ENCODE measurements around the gene MRPL12. TPM values are rescaled to one million over a fixed set of nuclear protein-coding genes. Genes with fewer than 3 reads are reported as not detected.

The MRPL12 gene
- total and polyA plus RNA-seq, 2 experiments from 2014 or later: 24.5 to 94.6 TPM

- H3K9me2 ChIP-seq (replicated peaks; ENCODE audit: insufficient read depth): no peaks in the 10 kb centered on the region
- H2AFZ ChIP-seq: peak overlapping the region; percentile 66
- H3K27ac ChIP-seq: peak overlapping the region; percentile 84
- peaks cover 28% of the 10 kb centered on the region for H3K79me2 ChIP-seq
- no peaks in the 10 kb centered on the region for H3K36me3 ChIP-seq (replicated peaks; ENCODE audit: insufficient read depth, low read depth)
- 5% methylated on average over 27 of the region's 41 CpGs for WGBS (ENCODE audit: low lambda C conversion rate, missing lambda C conversion rate)
- TF ChIP-seq EZH2 (IDR thresholded peaks at IDR 0.05; ENCODE audit: borderline replicate concordance): no peak
- TF ChIP-seq EZH2phosphoT487 (IDR thresholded peaks at IDR 0.05; ENCODE audit: low read depth, severe bottlenecking, unreplicated experiment): no peak
- TF ChIP-seq CTCF (IDR thresholded peaks at IDR 0.05; ENCODE audit: poor library complexity): no peak
- peak overlapping the region; percentile 79 for H3K4me3 ChIP-seq
- H3K9me3 ChIP-seq (ENCODE audit: low read depth): no peaks in the 10 kb centered on the region
- no peaks in the 10 kb centered on the region for H3K27me3 ChIP-seq
- H3K4me2 ChIP-seq: peak overlapping the region; percentile 97
- H4K20me1 ChIP-seq (ENCODE audit: insufficient read depth, poor library complexity, severe bottlenecking): no peaks in the 10 kb centered on the region
- peak; percentile 81 for DNase-seq (ENCODE audit: low spot score)
- H3K4me1 ChIP-seq (ENCODE audit: insufficient read depth): peaks cover 31% of the 10 kb centered on the region
These were observed 9.4 kb downstream of the MRPL12 start for GRCh38 chr17:81712468-81713003.

GRCh38 chr17:81713004-81713555, 9.9 kb downstream of the MRPL12 start:
- H3K9me3 ChIP-seq (ENCODE audit: low read depth): no peaks in the 10 kb centered on the region
- H4K20me1 ChIP-seq (ENCODE audit: insufficient read depth, poor library complexity, severe bottlenecking): no peaks in the 10 kb centered on the region
- 31% methylated on average over 18 of the region's 18 CpGs for WGBS (ENCODE audit: low lambda C conversion rate, missing lambda C conversion rate)
- peaks cover 31% of the 10 kb centered on the region for H3K4me1 ChIP-seq (ENCODE audit: insufficient read depth)
- TF ChIP-seq EZH2phosphoT487 (IDR thresholded peaks at IDR 0.05; ENCODE audit: low read depth, severe bottlenecking, unreplicated experiment) (no peak), EZH2 (IDR thresholded peaks at IDR 0.05; ENCODE audit: borderline replicate concordance) (no peak), CTCF (IDR thresholded peaks at IDR 0.05; ENCODE audit: poor library complexity) (no peak)
- no peaks in the 10 kb centered on the region for H3K27me3 ChIP-seq
- peak overlapping the region; percentile 84 for H3K27ac ChIP-seq
- no peaks in the 10 kb centered on the region for H3K9me2 ChIP-seq (replicated peaks; ENCODE audit: insufficient read depth)
- no peak overlapping the region for H2AFZ ChIP-seq
- DNase-seq (ENCODE audit: low spot score): no peak
- H3K36me3 ChIP-seq (replicated peaks; ENCODE audit: insufficient read depth, low read depth): no peaks in the 10 kb centered on the region
- H3K4me3 ChIP-seq: peak overlapping the region; percentile 79
- peak overlapping the region; percentile 97 for H3K4me2 ChIP-seq
- H3K79me2 ChIP-seq: peaks cover 28% of the 10 kb centered on the region

GRCh38 chr17:81713556-81714411, 10.6 kb downstream of the MRPL12 start:
- H3K4me2 ChIP-seq: peak overlapping the region; percentile 97
- no peaks in the 10 kb centered on the region for H3K9me2 ChIP-seq (replicated peaks; ENCODE audit: insufficient read depth)
- no peak overlapping the region for H3K4me3 ChIP-seq
- peaks cover 28% of the 10 kb centered on the region for H3K79me2 ChIP-seq
- no peaks in the 10 kb centered on the region for H3K36me3 ChIP-seq (replicated peaks; ENCODE audit: insufficient read depth, low read depth)
- peak overlapping the region; percentile 84 for H3K27ac ChIP-seq
- H3K4me1 ChIP-seq (ENCODE audit: insufficient read depth): peaks cover 31% of the 10 kb centered on the region
- H2AFZ ChIP-seq: no peak overlapping the region
- no peak for TF ChIP-seq CTCF (IDR thresholded peaks at IDR 0.05; ENCODE audit: poor library complexity)
- no peak for TF ChIP-seq EZH2 (IDR thresholded peaks at IDR 0.05; ENCODE audit: borderline replicate concordance)
- no peak for TF ChIP-seq EZH2phosphoT487 (IDR thresholded peaks at IDR 0.05; ENCODE audit: low read depth, severe bottlenecking, unreplicated experiment)
- 80% methylated on average over 29 of the region's 36 CpGs for WGBS (ENCODE audit: low lambda C conversion rate, missing lambda C conversion rate)
- H4K20me1 ChIP-seq (ENCODE audit: insufficient read depth, poor library complexity, severe bottlenecking): no peaks in the 10 kb centered on the region
- DNase-seq (ENCODE audit: low spot score): peak; percentile 58
- H3K27me3 ChIP-seq: no peaks in the 10 kb centered on the region
- no peaks in the 10 kb centered on the region for H3K9me3 ChIP-seq (ENCODE audit: low read depth)

Data from hepatocyte (in vitro differentiated cells).